GM23338 (cell line): ENCODE data around the gene SLBP. TPM values are rescaled to one million over a fixed set of nuclear protein-coding genes. Genes with fewer than 3 reads are reported as not detected.
A peak's percentile ranks its signal among the peaks of the same experiment; 100 is the strongest.

Experiments used
- ATAC-seq: fragments of 200-7000 bp; cut with Tn5 transposase; 3 replicates; pipeline ENCODE4 v1.9.1; 2020
- DNase-seq: peaks from one replicate; pipeline ENCODE4 v3.0.0-alpha.2; 2015; ENCODE audit warnings: low spot score
- H2AFZ ChIP-seq: fragments of 200-600 bp; sonication (generic); 2 replicates; pipeline ENCODE4 v1.8.0; 2016; ENCODE audit warnings: antibody characterized with exemption, mild to moderate bottlenecking, moderate library complexity
- H3F3A ChIP-seq: fragments of 200-600 bp; sonication (generic); replicated peaks from 2 replicates; pipeline ENCODE4 v1.8.0; 2017; ENCODE audit warnings: antibody characterized with exemption, mixed run types, low read depth
- H3K27ac ChIP-seq: fragments of 200-600 bp; sonication (generic); 2 replicates; pipeline ENCODE4 v1.6.1; 2016; ENCODE audit warnings: low read depth
- H3K27me3 ChIP-seq: fragments of 200-600 bp; sonication (generic); 2 replicates; pipeline ENCODE4 v1.8.0; 2016; ENCODE audit warnings: mild to moderate bottlenecking, mixed run types, moderate library complexity; ENCODE audit not compliant: insufficient read depth
- H3K36me3 ChIP-seq: fragments of 200-600 bp; sonication (generic); 2 replicates; pipeline ENCODE4 v1.8.0; 2016; ENCODE audit warnings: mild to moderate bottlenecking; ENCODE audit not compliant: insufficient read depth
- H3K4me1 ChIP-seq: fragments of 200-600 bp; sonication (generic); 2 replicates; pipeline ENCODE4 v1.8.0; 2016; ENCODE audit warnings: mild to moderate bottlenecking, moderate library complexity; ENCODE audit not compliant: insufficient read depth
- H3K4me2 ChIP-seq: fragments of 200-600 bp; sonication (generic); 2 replicates; pipeline ENCODE4 v1.7.1; 2017; ENCODE audit warnings: mixed run types
- H3K4me3 ChIP-seq: fragments of 200-600 bp; sonication (generic); 2 replicates; pipeline ENCODE4 v1.6.1; 2016; ENCODE audit warnings: mixed run types
- H3K79me2 ChIP-seq: fragments of 200-600 bp; sonication (generic); replicated peaks from 2 replicates; pipeline ENCODE4 v1.8.0; 2017; ENCODE audit warnings: mild to moderate bottlenecking; ENCODE audit not compliant: insufficient read depth
- H3K9me2 ChIP-seq: fragments of 200-600 bp; sonication (generic); 2 replicates; pipeline ENCODE4 v1.8.0; 2017; ENCODE audit not compliant: insufficient read depth
- H4K20me1 ChIP-seq: fragments of 200-600 bp; sonication (generic); replicated peaks from 2 replicates; pipeline ENCODE4 v1.8.0; 2017; ENCODE audit warnings: mild to moderate bottlenecking; ENCODE audit not compliant: insufficient read depth
- H3K27ac Mint-ChIP-seq: 2 replicates; pipeline ENCODE4 v1.8.0; 2020; ENCODE audit warnings: inconsistent platforms, mild to moderate bottlenecking, moderate library complexity, mixed read lengths
- H3K27me3 Mint-ChIP-seq: 3 replicates; pipeline ENCODE4 v1.8.0; 2022; ENCODE audit warnings: low read depth, mild to moderate bottlenecking, moderate library complexity, mixed read lengths, inconsistent platforms; ENCODE audit not compliant: insufficient read depth, poor library complexity
- H3K36me3 Mint-ChIP-seq: 3 replicates; pipeline ENCODE4 v1.8.0; 2021; ENCODE audit warnings: low read depth, mild to moderate bottlenecking, inconsistent platforms, moderate library complexity, mixed read lengths
- H3K4me1 Mint-ChIP-seq: 3 replicates; pipeline ENCODE4 v1.8.0; 2020; ENCODE audit warnings: mild to moderate bottlenecking, inconsistent platforms, mixed read lengths
- H3K4me3 Mint-ChIP-seq: 3 replicates; pipeline ENCODE4 v1.8.0; 2021; ENCODE audit warnings: moderate library complexity, mild to moderate bottlenecking, inconsistent platforms, mixed read lengths
- H3K9me3 Mint-ChIP-seq: 3 replicates; pipeline ENCODE4 v1.8.0; 2020; ENCODE audit warnings: moderate library complexity, mild to moderate bottlenecking, inconsistent platforms, mixed read lengths
- CTCF ChIP-seq, 2 experiments: fragments of 200-600 bp in 1 of 2; sonication (generic) in 1 of 2; conservative IDR thresholded peaks; 2 replicates each; pipeline versions ENCODE4 v1.5.1 to v1.6.1; 2016 to 2017; ENCODE audit warnings: antibody characterized with exemption in 2 of 2, low read depth in 2 of 2, mild to moderate bottlenecking in 2 of 2, moderate library complexity in 1 of 2
- JUNB ChIP-seq: IDR thresholded peaks from one replicate; pipeline ENCODE4 v1.6.1; 2016; ENCODE audit warnings: antibody characterized with exemption; ENCODE audit not compliant: unreplicated experiment
- ZNF462 ChIP-seq: fragments of 250-450 bp; sonication (Bioruptor Pico); IDR thresholded peaks from 2 replicates; pipeline ENCODE4 v1.5.0; 2020; ENCODE audit warnings: mild to moderate bottlenecking, moderate library complexity
- polyA plus RNA-seq: library from polyadenylated mRNA; unstranded; fragments of >200 nt; fragmentation: Nextera tagmentation; extraction: Ambion mirVana; gene quantifications from 2 replicates; pipeline ENCODE4 v1.2.1, GENCODE V29; 2016
- total RNA-seq: library from RNA; depleted of rRNA; stranded (reverse); fragments of >200 nt; shearing (Covaris generic); gene quantifications from 2 replicates; pipeline ENCODE4 v1.2.3, GENCODE V29; 2014

The SLBP gene
- total and polyA plus RNA-seq, 2 experiments from 2014 or later: 54.4 to 58.6 TPM

GRCh38 chr4:1759818-1760223, 47.7 kb upstream of the SLBP start:
- Histone ChIP-seq H3K4me3 (no peak overlapping the region), H3K27ac (no peak overlapping the region), H3K27me3 (no peaks in the 10 kb centered on the region), H3K9me2 (no peaks in the 10 kb centered on the region), H3K79me2 (no peaks in the 10 kb centered on the region), H3K4me1 (0 out of 2 replicates have a peak, but pooled peaks cover 4% of the 10 kb centered on the region), H3K4me2 (no peak overlapping the region), H2AFZ (no peak overlapping the region), H3F3A (no peaks in the 10 kb centered on the region), H3K36me3 (no peaks in the 10 kb centered on the region), H4K20me1 (no peaks in the 10 kb centered on the region)
- Mint-ChIP-seq H3K4me1 (peaks cover 6% of the 10 kb centered on the region), H3K36me3 (no peaks in the 10 kb centered on the region), H3K4me3 (no peak overlapping the region), H3K9me3 (no peaks in the 10 kb centered on the region), H3K27ac (no peak overlapping the region), H3K27me3 (peaks cover 5% of the 10 kb centered on the region)
- peak; percentile 2 for ATAC-seq
- no peak for TF ChIP-seq JUNB
- no peak for TF ChIP-seq ZNF462 (CRISPR knock-in tag)
- peak in 1 of 2 experiments; percentile 30; a peak in 2 of 4 replicates for TF ChIP-seq CTCF (conservative IDR thresholded peaks at IDR 0.05; ENCODE audit: low read depth in 2 of 2)
- DNase-seq: no peak
